ENCODE measurements around the gene NEGR1. TPM values are rescaled to one million over a fixed set of nuclear protein-coding genes. Genes with fewer than 3 reads are reported as not detected.

NEGR1 gene
- total and polyA plus RNA-seq, 7 donors: 1.3 to 10.2 (median 2.2) TPM

- 84 to 88% (median 87%) methylated on average over 2 of the region's 2 CpGs for WGBS, 3 donors
- Histone ChIP-seq H3K4me1 (no peaks in the 10 kb centered on the region), H3K27me3 (ENCODE audit: insufficient read depth in 3 of 3, low read length in 2 of 3) (no peaks in the 10 kb centered on the region), H3K4me3 (no peak overlapping the region), H3K27ac (no peak overlapping the region), H3K9me3 (no peaks in the 10 kb centered on the region), H3K36me3 (ENCODE audit: insufficient read depth in 1 of 2, low read depth in 1 of 2) (no peaks in the 10 kb centered on the region)
- intact Hi-C loops (cut with DNase I): no loop called here
- TF ChIP-seq CTCF (IDR thresholded peaks at IDR 0.05): no peak
- DNase-seq (no peak), ATAC-seq (no peak)
These were observed 331.8 kb downstream of the NEGR1 start for GRCh38 chr1:71950579-71950978.

GRCh38 chr1:71949681-71950080, 332.7 kb downstream of the NEGR1 start:
- Histone ChIP-seq H3K4me1 (no peaks in the 10 kb centered on the region), H3K27ac (no peak overlapping the region), H3K9me3 (no peaks in the 10 kb centered on the region), H3K36me3 (ENCODE audit: insufficient read depth in 1 of 2, low read depth in 1 of 2) (no peaks in the 10 kb centered on the region), H3K27me3 (ENCODE audit: insufficient read depth in 3 of 3, low read length in 2 of 3) (no peaks in the 10 kb centered on the region), H3K4me3 (no peak overlapping the region)
- no peak for ATAC-seq
- no peak for DNase-seq
- intact Hi-C loops (cut with DNase I): no loop called here
- WGBS, 3 donors: 82 to 83% (median 82%) methylated on average over 2 of the region's 2 CpGs
- no peak for TF ChIP-seq CTCF (IDR thresholded peaks at IDR 0.05)

GRCh38 chr1:71948561-71948960, 333.8 kb downstream of the NEGR1 start:
- Histone ChIP-seq H3K4me3 (no peak overlapping the region), H3K9me3 (no peaks in the 10 kb centered on the region), H3K4me1 (no peaks in the 10 kb centered on the region), H3K36me3 (ENCODE audit: insufficient read depth in 1 of 2, low read depth in 1 of 2) (no peaks in the 10 kb centered on the region), H3K27me3 (ENCODE audit: insufficient read depth in 3 of 3, low read length in 2 of 3) (no peaks in the 10 kb centered on the region), H3K27ac (no peak overlapping the region)
- DNase-seq (no peak), ATAC-seq (no peak)
- 36 to 40% (median 39%) methylated on average over 5 of the region's 5 CpGs for WGBS, 3 donors
- intact Hi-C loops (cut with DNase I): no loop called here
- no peak for TF ChIP-seq CTCF (IDR thresholded peaks at IDR 0.05)

GRCh38 chr1:71944006-71944405, 338.3 kb downstream of the NEGR1 start:
- WGBS, 3 donors: 26 to 38% (median 31%) methylated on average over 1 of the region's 1 CpG
- intact Hi-C loops (cut with DNase I): no loop called here
- Histone ChIP-seq H3K9me3 (no peaks in the 10 kb centered on the region), H3K4me1 (no peaks in the 10 kb centered on the region), H3K27ac (no peak overlapping the region), H3K27me3 (ENCODE audit: insufficient read depth in 3 of 3, low read length in 2 of 3) (no peaks in the 10 kb centered on the region), H3K4me3 (no peak overlapping the region), H3K36me3 (ENCODE audit: insufficient read depth in 1 of 2, low read depth in 1 of 2) (no peaks in the 10 kb centered on the region)
- DNase-seq (no peak), ATAC-seq (no peak)
- no peak for TF ChIP-seq CTCF (IDR thresholded peaks at IDR 0.05)

GRCh38 chr1:71940261-71940660, 342.1 kb downstream of the NEGR1 start:
- Histone ChIP-seq H3K27ac (no peak overlapping the region), H3K4me3 (no peak overlapping the region), H3K36me3 (ENCODE audit: insufficient read depth in 1 of 2, low read depth in 1 of 2) (no peaks in the 10 kb centered on the region), H3K27me3 (ENCODE audit: insufficient read depth in 3 of 3, low read length in 2 of 3) (no peaks in the 10 kb centered on the region), H3K9me3 (no peaks in the 10 kb centered on the region), H3K4me1 (no peaks in the 10 kb centered on the region)
- 84 to 92% (median 86%) methylated on average over 2 of the region's 2 CpGs for WGBS, 3 donors
- DNase-seq (no peak), ATAC-seq (no peak)
- intact Hi-C loops (cut with DNase I): no loop called here
- no peak for TF ChIP-seq CTCF (IDR thresholded peaks at IDR 0.05)

All from psoas muscle (tissue), 8 donors.